Measurements from ENCODE around the gene SKAP1.
"Not testable (repeated sequence)": the region's sequence is repeated elsewhere in the genome, so short reads cannot be mapped to it uniquely, and the experiment has no call there.

- not testable (repeated sequence) for TF ChIP-seq CTCF, POLR2AphosphoS5 (IDR thresholded peaks at IDR 0.05)
Measured at GRCh38 chr17:48449335-48449734, 19.3 kb upstream of the SKAP1 start.

All from gastroesophageal sphincter (tissue), 3 donors.